Right cardiac atrium (tissue), 5 donors: ENCODE data around the gene MT1X. TPM values are rescaled to one million over a fixed set of nuclear protein-coding genes. Genes with fewer than 3 reads are reported as not detected.

Source experiments
- ATAC-seq, 2 donors: fragments of 200-7000 bp; cut with Tn5 transposase; one replicate each; pipeline versions ENCODE4 v1.8.0 to v1.9.1; 2020; ENCODE audit warnings: moderate library complexity in 2 of 2, mild to moderate bottlenecking in 1 of 2
- DNase-seq, 3 donors: peaks; one replicate each; pipeline ENCODE4 v3.0.0-alpha.2; 2020
- H3K27ac ChIP-seq: one replicate; pipeline ENCODE4 v1.5.1; 2013; ENCODE audit warnings: mild to moderate bottlenecking, low read length, control low read depth, moderate library complexity
- H3K27me3 ChIP-seq: one replicate; pipeline ENCODE4 v1.6.1; 2013; ENCODE audit not compliant: control insufficient read depth, insufficient read depth
- H3K4me1 ChIP-seq: one replicate; pipeline ENCODE4 v1.6.1; 2013; ENCODE audit warnings: low read length; ENCODE audit not compliant: control insufficient read depth, insufficient read depth
- H3K4me3 ChIP-seq: one replicate; pipeline ENCODE4 v1.5.1; 2013; ENCODE audit warnings: low read length, control low read depth
- H3K9me3 ChIP-seq: one replicate; pipeline ENCODE4 v1.6.1; 2013; ENCODE audit warnings: low read length; ENCODE audit not compliant: control insufficient read depth
- WGBS: extraction: QIAGEN DNeasy Blood & Tissue Kit; methylation state at CpG from one replicate; pipeline ENCODE4 v1.1.7; 2013; 5-methylcytosine and 5-hydroxymethylcytosine counted together
- intact Hi-C, 4 donors: fragments of 100-400 bp; cut with DNase I; formaldehyde crosslinking; loops; one replicate each; pipeline versions ENCODE4 v1.11.0 to v1.14.0; 2022 to 2023
- polyA plus RNA-seq: library from polyadenylated mRNA; stranded (reverse); fragments of 200-250 nt; gene quantifications from one replicate; pipeline ENCODE4 v1.2.3, GENCODE V29; 2013
- total RNA-seq, 4 donors: library from RNA; stranded (reverse); fragmentation: NEBNext Ultra II Directional; extraction: Animal tissue kit (Norgen Biotek cat#: 25700); gene quantifications; one replicate each; pipeline ENCODE4 v1.2.1, GENCODE V29; 2021
- donor health status: healthy with polysubstance abuse.
- donor health status: DM: no; HTN: yes; CAD: no.
- donor health status: DM: no; HTN: no; CAD: no.
- donor health status: DM: no; HTN: yes; CAD: no; lungs with severe emphysema.
- donor health status: DM: yes; HTN: yes; CAD: no.

The MT1X gene
- total and polyA plus RNA-seq, 5 donors, result 75.7 to 367 (median 219) TPM

GRCh38 chr16:56682703-56683397 lies 580 bp downstream of the MT1X start:
- peak in 1 of 2 donors; percentile 8 for ATAC-seq
- intact Hi-C loops, result no loop called here
- no peaks in the 10 kb centered on the region for H3K9me3 ChIP-seq
- H3K4me1 ChIP-seq, result peaks cover 19% of the 10 kb centered on the region
- peak in 2 of 3 donors; percentile 39 to 75 for DNase-seq
- peak overlapping the region; percentile 87 for H3K27ac ChIP-seq
- 42% methylated on average over 8 of the region's 8 CpGs for WGBS
- H3K4me3 ChIP-seq, result peak overlapping the region; percentile 77
- no peaks in the 10 kb centered on the region for H3K27me3 ChIP-seq

- Histone ChIP-seq H3K27ac (peak overlapping the region; percentile 87), H3K27me3 (no peaks in the 10 kb centered on the region), H3K9me3 (no peaks in the 10 kb centered on the region), H3K4me1 (peaks cover 19% of the 10 kb centered on the region), H3K4me3 (peak overlapping the region; percentile 77)
- ATAC-seq, result no peak
- intact Hi-C loops, result no loop called here
- DNase-seq, result no peak
- WGBS, result 81% methylated on average over 5 of the region's 5 CpGs
Measured at GRCh38 chr16:56683424-56684172, 1.3 kb downstream of the MT1X start.

GRCh38 chr16:56684256-56684925 lies 2.1 kb downstream of the MT1X start:
- intact Hi-C loops, result no loop called here
- no peak for DNase-seq
- peaks cover 19% of the 10 kb centered on the region for H3K4me1 ChIP-seq
- no peaks in the 10 kb centered on the region for H3K9me3 ChIP-seq
- no peak for ATAC-seq
- H3K27me3 ChIP-seq, result no peaks in the 10 kb centered on the region
- 67% methylated on average over 4 of the region's 4 CpGs for WGBS
- peak overlapping the region; percentile 69 for H3K27ac ChIP-seq
- no peak overlapping the region for H3K4me3 ChIP-seq

GRCh38 chr16:56684926-56685590 lies 2.8 kb downstream of the MT1X start:
- H3K27me3 ChIP-seq, result no peaks in the 10 kb centered on the region
- H3K4me3 ChIP-seq, result no peak overlapping the region
- H3K4me1 ChIP-seq, result peaks cover 19% of the 10 kb centered on the region
- peak overlapping the region; percentile 80 for H3K27ac ChIP-seq
- peak in 1 of 3 donors; percentile 36 for DNase-seq
- no peaks in the 10 kb centered on the region for H3K9me3 ChIP-seq
- no peak for ATAC-seq
- intact Hi-C loops, result no loop called here
- 69% methylated on average over 4 of the region's 4 CpGs for WGBS

GRCh38 chr16:56686758-56687157 lies 4.5 kb downstream of the MT1X start:
- H3K27me3 ChIP-seq, result no peaks in the 10 kb centered on the region
- ATAC-seq, result no peak
- peaks cover 19% of the 10 kb centered on the region for H3K4me1 ChIP-seq
- intact Hi-C loops, result no loop called here
- 96% methylated on average over 7 of the region's 7 CpGs for WGBS
- no peaks in the 10 kb centered on the region for H3K9me3 ChIP-seq
- DNase-seq, result no peak
- no peak overlapping the region for H3K4me3 ChIP-seq
- no peak overlapping the region for H3K27ac ChIP-seq

GRCh38 chr16:56688762-56689161 lies 6.5 kb downstream of the MT1X start:
- H3K27ac ChIP-seq, result no peak overlapping the region
- WGBS, result 33% methylated on average over 1 of the region's 1 CpG
- H3K4me1 ChIP-seq, result peaks cover 11% of the 10 kb centered on the region
- no peaks in the 10 kb centered on the region for H3K27me3 ChIP-seq
- DNase-seq (no peak), ATAC-seq (no peak)
- H3K4me3 ChIP-seq, result no peak overlapping the region
- H3K9me3 ChIP-seq, result no peaks in the 10 kb centered on the region
- intact Hi-C loops, result no loop called here

GRCh38 chr16:56689171-56689570 lies 6.9 kb downstream of the MT1X start:
- H3K4me1 ChIP-seq, result peaks cover 9% of the 10 kb centered on the region
- no peaks in the 10 kb centered on the region for H3K9me3 ChIP-seq
- H3K27me3 ChIP-seq, result no peaks in the 10 kb centered on the region
- WGBS, result 72% methylated on average over 3 of the region's 3 CpGs
- no peak for DNase-seq
- intact Hi-C loops, result no loop called here
- H3K27ac ChIP-seq, result no peak overlapping the region
- H3K4me3 ChIP-seq, result no peak overlapping the region
- no peak for ATAC-seq

- intact Hi-C loops, result loop anchor here in 2 of 4 donors (10.0 kb wide), 2 partner anchors 86 to 176 kb away; partner anchors contain the start of gene MT2A (in 1 of the 2)
- WGBS, result 63% methylated on average over 4 of the region's 4 CpGs
- ATAC-seq, result no peak
- no peak for DNase-seq
- no peaks in the 10 kb centered on the region for H3K27me3 ChIP-seq
- no peak overlapping the region for H3K27ac ChIP-seq
- no peak overlapping the region for H3K4me3 ChIP-seq
- H3K4me1 ChIP-seq, result no peaks in the 10 kb centered on the region
- no peaks in the 10 kb centered on the region for H3K9me3 ChIP-seq
Measured at GRCh38 chr16:56690420-56691122, 8.3 kb downstream of the MT1X start.

- ATAC-seq (peak; percentile 53 to 69), DNase-seq (no peak)
- 48% methylated on average over 4 of the region's 4 CpGs for WGBS
- Histone ChIP-seq H3K27ac (no peak overlapping the region), H3K4me1 (no peaks in the 10 kb centered on the region), H3K9me3 (no peaks in the 10 kb centered on the region), H3K27me3 (no peaks in the 10 kb centered on the region), H3K4me3 (no peak overlapping the region)
- intact Hi-C loops, result loop anchor here in 2 of 4 donors (10.0 kb wide), 2 partner anchors 87 to 177 kb away; partner anchors contain the start of gene MT2A (in 1 of the 2)
Measured at GRCh38 chr16:56691885-56692284, 9.6 kb downstream of the MT1X start.

GRCh38 chr16:56695246-56695645 lies 13.0 kb downstream of the MT1X start:
- intact Hi-C loops, result loop anchor here in 2 of 4 donors (10.0 kb wide), 2 partner anchors 90 to 180 kb away; partner anchors contain the start of gene MT2A (in 1 of the 2)
- Histone ChIP-seq H3K27me3 (no peaks in the 10 kb centered on the region), H3K4me3 (no peak overlapping the region), H3K9me3 (peaks cover 2% of the 10 kb centered on the region), H3K27ac (no peak overlapping the region), H3K4me1 (no peaks in the 10 kb centered on the region)
- DNase-seq, result no peak
- ATAC-seq, result no peak
- WGBS, result 72% methylated on average over 1 of the region's 1 CpG
